ENCODE data around the gene NAA16. TPM values are rescaled to one million over a fixed set of nuclear protein-coding genes. Genes with fewer than 3 reads are reported as not detected.
"Not testable (repeated sequence)": the region's sequence is repeated elsewhere in the genome, so short reads cannot be mapped to it uniquely, and the experiment has no call there.

Gene NAA16
- total RNA-seq, 1 experiment from 2014 or later, result 12.1 TPM

GRCh38 chr13:41274881-41275280, 36.2 kb upstream of the NAA16 start:
- H3K9me3 ChIP-seq (ENCODE audit: insufficient read depth, low read depth), result 0 out of 2 replicates have a peak, but pooled peaks cover under 1% of the 10 kb centered on the region
- no peak overlapping the region for H3K4me3 ChIP-seq
- H3F3A ChIP-seq (ENCODE audit: insufficient read depth, low read depth), result no peaks in the 10 kb centered on the region
- no peak for DNase-seq
- no peaks in the 10 kb centered on the region for H3K27me3 ChIP-seq (ENCODE audit: insufficient read depth, low read depth)
- H3K27ac ChIP-seq, result no peak overlapping the region
- TF ChIP-seq EZH2 (IDR thresholded peaks at IDR 0.05; ENCODE audit: low read depth) (no peak), CTCF (conservative IDR thresholded peaks at IDR 0.05) (no peak)
- H3K79me2 ChIP-seq (ENCODE audit: low read depth), result no peaks in the 10 kb centered on the region
- no peaks in the 10 kb centered on the region for H3K36me3 ChIP-seq (ENCODE audit: low read depth)
- H2AFZ ChIP-seq, result no peak overlapping the region
- H3K4me2 ChIP-seq, result no peak overlapping the region
- ChIA-PET CTCF (no interaction called here), POLR2A (ENCODE audit: unreplicated experiment) (no interaction called here)
- intact Hi-C loops (cut with micrococcal nuclease; ENCODE audit: unreplicated experiment), result no loop called here
- BruUV-seq (replicated peaks), result no TSS peak
- H3K4me1 ChIP-seq (replicated peaks; ENCODE audit: insufficient read depth), result no peaks in the 10 kb centered on the region
- no peaks in the 10 kb centered on the region for H4K20me1 ChIP-seq (ENCODE audit: insufficient read depth)
- no peaks in the 10 kb centered on the region for H3K9me2 ChIP-seq (ENCODE audit: insufficient read depth)

GRCh38 chr13:41276824-41277223, 34.2 kb upstream of the NAA16 start:
- no peak overlapping the region for H3K4me2 ChIP-seq
- no peaks in the 10 kb centered on the region for H3K9me3 ChIP-seq (ENCODE audit: insufficient read depth, low read depth)
- intact Hi-C loops (cut with micrococcal nuclease; ENCODE audit: unreplicated experiment), result no loop called here
- H3F3A ChIP-seq (ENCODE audit: insufficient read depth, low read depth), result no peaks in the 10 kb centered on the region
- H4K20me1 ChIP-seq (ENCODE audit: insufficient read depth), result no peaks in the 10 kb centered on the region
- TF ChIP-seq CTCF (conservative IDR thresholded peaks at IDR 0.05) (no peak), EZH2 (IDR thresholded peaks at IDR 0.05; ENCODE audit: low read depth) (no peak)
- no TSS peak for BruUV-seq (replicated peaks)
- H3K27ac ChIP-seq, result no peak overlapping the region
- POLR2A ChIA-PET (ENCODE audit: unreplicated experiment), result no interaction called here
- H3K27me3 ChIP-seq (ENCODE audit: insufficient read depth, low read depth), result no peaks in the 10 kb centered on the region
- H3K4me1 ChIP-seq (replicated peaks; ENCODE audit: insufficient read depth), result no peaks in the 10 kb centered on the region
- DNase-seq, result no peak
- no peak overlapping the region for H2AFZ ChIP-seq
- H3K9me2 ChIP-seq (ENCODE audit: insufficient read depth), result no peaks in the 10 kb centered on the region
- CTCF ChIA-PET, result no interaction called here
- no peak overlapping the region for H3K4me3 ChIP-seq
- H3K79me2 ChIP-seq (ENCODE audit: low read depth), result no peaks in the 10 kb centered on the region
- no peaks in the 10 kb centered on the region for H3K36me3 ChIP-seq (ENCODE audit: low read depth)

GRCh38 chr13:41279156-41279555, 31.9 kb upstream of the NAA16 start:
- H3K4me1 ChIP-seq (replicated peaks; ENCODE audit: insufficient read depth); H3K27ac ChIP-seq; H3K9me3 ChIP-seq (ENCODE audit: insufficient read depth, low read depth); POLR2A ChIA-PET (ENCODE audit: unreplicated experiment); H3K9me2 ChIP-seq (ENCODE audit: insufficient read depth); H2AFZ ChIP-seq; H3K36me3 ChIP-seq (ENCODE audit: low read depth); CTCF ChIA-PET; H3K4me3 ChIP-seq; H3K27me3 ChIP-seq (ENCODE audit: insufficient read depth, low read depth); H3K4me2 ChIP-seq; DNase-seq; H3K79me2 ChIP-seq (ENCODE audit: low read depth); intact Hi-C loops (cut with micrococcal nuclease; ENCODE audit: unreplicated experiment); H3F3A ChIP-seq (ENCODE audit: insufficient read depth, low read depth); BruUV-seq (replicated peaks); H4K20me1 ChIP-seq (ENCODE audit: insufficient read depth): not testable (repeated sequence)

- Histone ChIP-seq H3K4me2 (no peak overlapping the region), H3F3A (ENCODE audit: insufficient read depth, low read depth) (peaks cover 12% of the 10 kb centered on the region; the same call in 1 of the 2 replicates), H3K27ac (no peak overlapping the region), H4K20me1 (ENCODE audit: insufficient read depth) (no peaks in the 10 kb centered on the region), H3K9me2 (ENCODE audit: insufficient read depth) (no peaks in the 10 kb centered on the region), H3K36me3 (ENCODE audit: low read depth) (no peaks in the 10 kb centered on the region), H3K27me3 (ENCODE audit: insufficient read depth, low read depth) (no peaks in the 10 kb centered on the region), H3K4me3 (no peak overlapping the region), H3K79me2 (ENCODE audit: low read depth) (no peaks in the 10 kb centered on the region), H2AFZ (no peak overlapping the region), H3K9me3 (ENCODE audit: insufficient read depth, low read depth) (peaks cover 3% of the 10 kb centered on the region; the same call in 1 of the 2 replicates), H3K4me1 (replicated peaks; ENCODE audit: insufficient read depth) (peaks cover 7% of the 10 kb centered on the region)
- CTCF ChIA-PET, result no interaction called here
- DNase-seq, result no peak
- TF ChIP-seq EZH2 (IDR thresholded peaks at IDR 0.05; ENCODE audit: low read depth) (no peak), CTCF (conservative IDR thresholded peaks at IDR 0.05) (no peak)
- POLR2A ChIA-PET (ENCODE audit: unreplicated experiment), result no interaction called here
- intact Hi-C loops (cut with micrococcal nuclease; ENCODE audit: unreplicated experiment), result no loop called here
- no TSS peak for BruUV-seq (replicated peaks)
Measured at GRCh38 chr13:41282129-41282571, 28.9 kb upstream of the NAA16 start.

Measured in PC-9 (cell line).